ENCODE measurements around the gene INMT. TPM values are rescaled to one million over a fixed set of nuclear protein-coding genes. Genes with fewer than 3 reads are reported as not detected.
A peak's percentile ranks its signal among the peaks of the same experiment; 100 is the strongest.
"Not testable (repeated sequence)": the region's sequence is repeated elsewhere in the genome, so short reads cannot be mapped to it uniquely, and the experiment has no call there.

INMT gene
- 11.9 TPM for polyA plus RNA-seq (ENCODE audit: insufficient read length)

DNA sequence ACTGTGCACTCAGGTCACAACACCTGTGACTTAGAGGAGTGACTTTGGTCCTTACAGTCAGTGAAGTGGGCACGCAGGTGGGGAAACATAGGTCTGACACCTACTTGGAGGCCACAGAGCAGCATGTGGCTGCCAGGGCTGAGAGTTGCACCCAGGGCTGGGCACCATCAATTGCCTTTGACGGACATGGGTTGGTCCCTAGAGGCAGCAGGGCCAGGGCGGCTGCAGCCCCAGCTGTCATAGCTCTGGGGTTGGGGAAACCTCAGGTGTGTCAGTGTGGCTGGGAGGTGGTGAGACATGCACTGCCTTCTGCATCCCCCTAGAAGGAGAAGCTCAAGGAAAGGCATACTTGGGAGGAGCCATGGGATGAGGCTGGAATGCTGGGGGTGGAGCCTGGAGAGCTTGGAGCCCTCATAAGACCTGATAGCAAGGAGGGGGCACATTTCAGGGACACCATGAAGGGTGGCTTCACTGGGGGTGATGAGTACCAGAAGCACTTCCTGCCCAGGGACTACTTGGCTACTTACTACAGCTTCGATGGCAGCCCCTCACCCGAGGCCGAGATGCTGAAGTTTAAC, at the start of gene INMT:
INMT (plus strand) TSS at position 440 of the 578 bp plus-strand sequence; CDS start at position 456, 16 bp downstream.
- peak; percentile 51 for DNase-seq

DNA sequence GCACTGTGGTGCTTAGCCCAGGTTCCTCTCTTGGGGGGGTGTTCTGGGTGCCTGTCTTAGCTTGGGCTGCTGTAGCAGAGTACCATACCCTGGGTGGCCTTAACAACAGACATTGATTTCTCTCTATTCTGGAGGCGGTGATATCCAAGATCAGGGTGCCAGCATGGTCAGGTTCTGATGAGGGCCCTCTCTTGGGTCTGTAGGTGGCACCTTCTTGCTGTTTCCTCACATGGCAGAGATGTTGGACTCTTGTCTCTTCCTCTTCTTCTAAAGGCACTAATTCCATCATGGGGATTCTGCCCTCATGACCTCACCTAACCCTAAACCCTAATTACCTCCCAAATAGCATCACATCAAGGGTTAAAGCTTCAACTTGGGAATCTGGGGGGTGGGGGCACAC, 49.7 kb upstream of the INMT start:
- no peak for DNase-seq

DNA sequence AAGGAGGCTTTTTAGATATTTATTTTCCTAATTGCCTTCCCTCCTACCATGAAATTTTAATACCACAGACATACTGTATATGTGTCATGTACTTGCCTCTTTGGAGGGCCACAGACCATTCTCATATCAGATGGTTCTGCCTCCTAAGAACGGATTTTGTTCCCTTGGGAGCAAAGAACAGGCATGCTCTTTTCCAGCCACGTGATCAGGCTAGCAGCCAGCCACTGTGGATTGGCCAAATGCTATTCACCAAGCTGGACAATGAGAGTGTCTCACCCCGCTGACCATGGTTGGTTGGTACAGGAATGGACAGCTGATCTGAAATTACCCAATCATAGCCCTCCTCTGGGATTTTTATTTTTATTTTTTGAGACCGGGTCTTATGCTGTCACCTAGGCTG, 48.2 kb upstream of the INMT start:
- DNase-seq: no peak

DNA sequence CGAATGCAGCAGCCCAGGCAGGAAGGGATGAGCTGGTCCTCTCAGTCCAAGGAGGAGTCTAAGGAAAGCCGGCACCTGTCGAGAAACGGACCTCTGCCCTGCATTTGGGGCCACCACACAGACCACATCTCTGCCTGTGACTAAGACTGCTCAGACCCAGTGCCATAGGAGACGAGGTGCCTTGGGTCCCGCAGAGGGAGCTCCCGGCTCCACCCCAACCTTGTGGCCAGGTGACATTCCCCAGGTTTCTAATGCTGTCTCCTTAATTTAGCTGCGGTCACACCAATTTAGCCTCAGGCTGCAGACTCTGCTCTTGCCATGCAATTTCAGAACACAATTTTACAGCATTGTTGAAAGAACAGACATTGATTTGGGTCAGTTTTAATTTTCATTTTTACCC, 46.9 kb upstream of the INMT start:
- DNase-seq: no peak

DNA sequence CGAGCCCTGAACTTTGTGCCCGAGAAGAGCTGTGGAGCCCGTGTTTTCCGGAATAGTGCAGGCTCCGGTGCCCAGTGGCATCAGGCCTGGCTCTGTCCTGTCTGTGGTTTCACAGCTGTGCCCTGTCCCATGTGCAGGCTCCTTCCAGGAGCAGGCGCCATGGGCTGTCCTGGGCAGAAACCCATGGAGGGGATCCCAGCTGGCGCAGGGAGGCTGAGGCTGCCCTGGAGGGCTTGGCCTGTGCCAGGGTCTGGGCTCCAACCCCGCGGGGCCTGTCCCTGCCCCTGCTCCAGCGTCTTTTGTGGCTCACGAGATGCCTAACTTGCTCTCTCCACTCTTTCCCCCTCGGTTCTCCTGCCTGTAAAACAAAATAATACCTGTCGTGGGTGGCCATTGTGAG, 46.3 kb upstream of the INMT start:
- DNase-seq: no peak

DNA sequence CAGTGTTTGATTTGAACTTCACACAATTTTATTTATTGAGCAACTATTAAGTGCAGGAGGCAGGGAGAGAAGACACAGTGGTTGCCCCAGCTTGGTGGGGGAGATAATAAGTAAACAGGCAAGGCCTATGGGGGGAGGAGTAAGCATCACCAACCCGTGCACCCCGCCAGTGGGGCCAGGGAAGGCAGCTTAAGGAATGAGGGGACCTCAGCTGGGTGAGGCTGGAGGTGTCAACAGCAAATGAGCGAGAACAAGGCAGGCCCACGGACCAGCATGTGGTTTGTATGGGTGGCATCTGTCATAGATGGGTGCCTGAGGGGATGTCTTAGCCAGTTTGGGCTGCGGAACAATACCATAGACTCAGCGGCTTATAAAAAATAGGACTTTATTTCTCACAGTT, 45.6 kb upstream of the INMT start:
- DNase-seq: no peak

DNA sequence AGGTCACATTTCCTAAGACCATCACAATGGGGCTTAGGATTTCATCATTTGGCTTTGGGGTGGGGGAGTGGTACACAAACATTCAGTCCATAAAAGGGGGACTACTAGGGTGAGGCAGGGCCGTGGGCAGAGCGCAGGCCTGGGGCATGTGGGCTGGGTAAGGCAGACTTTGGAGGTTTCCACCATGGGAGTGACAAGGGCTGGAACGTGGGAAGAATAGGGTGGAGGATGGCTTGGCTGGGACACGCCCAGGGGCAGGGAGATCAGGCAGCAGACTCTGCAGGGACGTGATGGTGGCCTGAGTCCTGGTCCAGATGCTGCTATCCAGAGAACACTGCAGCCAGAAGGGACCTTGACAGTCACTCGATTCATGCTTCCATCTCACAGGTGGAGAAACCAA, 45.0 kb upstream of the INMT start:
- DNase-seq: no peak

DNA sequence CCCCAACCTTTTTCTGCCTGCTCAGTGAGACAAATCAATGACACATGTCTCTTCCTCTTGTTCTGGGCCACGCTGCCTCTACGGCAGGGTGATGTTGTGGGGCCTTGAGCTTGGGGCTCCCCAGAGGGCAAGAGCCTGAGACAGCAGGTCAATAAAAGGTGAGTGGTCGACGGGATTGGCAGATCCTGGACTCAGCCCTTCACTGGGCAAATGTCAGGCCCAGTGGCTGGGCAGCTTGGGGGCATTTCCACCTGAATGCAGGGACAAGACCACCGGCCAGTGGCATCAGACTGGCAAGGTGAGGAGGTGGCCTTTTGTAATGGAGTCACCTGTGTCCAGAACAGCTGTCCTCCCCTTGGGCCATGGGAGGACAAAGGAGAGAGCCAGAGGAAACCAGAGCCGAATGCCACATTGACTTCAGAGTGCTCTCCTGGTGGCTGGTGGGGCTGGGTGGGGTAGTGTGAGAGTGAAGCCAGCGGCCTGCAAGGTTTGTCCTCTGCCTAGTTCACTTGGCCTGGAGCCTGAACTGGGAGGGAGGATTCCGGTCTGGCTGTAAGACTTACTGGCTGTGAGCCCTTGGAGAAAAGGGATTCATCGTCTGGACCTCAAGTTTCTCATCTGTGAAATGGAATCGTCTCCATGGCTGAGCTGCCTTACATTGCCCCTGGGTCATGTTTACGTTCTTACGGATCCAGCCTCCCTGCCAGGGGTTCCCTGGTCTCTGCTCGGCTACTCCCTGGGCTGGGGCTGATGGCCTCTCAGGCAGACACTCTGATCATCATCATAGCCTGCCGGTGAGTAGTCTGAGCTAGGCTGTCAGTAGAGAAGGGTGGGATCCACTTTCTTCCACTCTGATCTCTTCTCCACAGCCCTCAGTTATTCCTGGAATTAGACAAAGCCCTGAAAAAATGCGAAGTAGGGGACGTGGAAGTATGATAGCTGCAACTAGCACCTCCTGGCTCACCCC, 44.3 kb upstream of the INMT start:
- DNase-seq: no peak

DNA sequence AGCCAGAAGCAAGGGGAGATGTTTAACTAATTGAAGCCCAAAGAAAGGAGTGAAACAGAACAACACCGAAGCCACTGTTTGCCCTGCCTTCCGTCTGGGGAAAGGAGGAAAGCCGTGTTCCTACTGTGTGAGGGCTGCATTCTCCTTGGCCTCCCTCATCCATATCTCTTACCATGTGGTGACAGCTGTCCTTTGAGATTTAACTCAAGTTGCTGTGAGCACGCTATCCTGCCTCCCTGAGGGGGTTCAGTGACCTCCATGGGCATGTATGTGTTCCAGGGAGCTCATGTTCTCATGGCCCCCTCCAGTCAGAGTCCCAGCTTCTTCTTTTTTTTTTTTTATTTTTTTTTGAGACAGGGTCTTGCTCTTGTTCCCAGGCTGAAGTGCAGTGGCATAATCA, 43.5 kb upstream of the INMT start:
- no peak for DNase-seq

DNA sequence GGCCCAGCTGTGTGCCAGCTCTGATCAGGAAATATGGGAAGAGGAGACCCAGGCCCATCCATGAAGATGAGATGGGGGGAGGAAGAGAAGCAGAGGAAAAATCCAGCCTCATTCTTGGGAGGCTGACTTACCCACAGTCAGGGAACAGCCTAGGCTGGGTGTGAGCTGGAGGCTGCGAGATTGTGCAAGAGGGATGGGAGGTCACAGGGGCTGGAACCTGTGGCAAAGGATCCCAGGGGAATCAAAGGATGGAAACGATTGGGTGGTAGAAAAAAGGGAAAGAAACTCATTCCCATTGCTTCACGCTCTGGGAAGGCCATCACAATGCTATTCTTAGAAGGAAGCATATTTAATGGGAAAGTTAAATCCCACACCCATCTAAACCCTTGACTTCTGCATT, 43.0 kb upstream of the INMT start:
- DNase-seq: no peak

DNA sequence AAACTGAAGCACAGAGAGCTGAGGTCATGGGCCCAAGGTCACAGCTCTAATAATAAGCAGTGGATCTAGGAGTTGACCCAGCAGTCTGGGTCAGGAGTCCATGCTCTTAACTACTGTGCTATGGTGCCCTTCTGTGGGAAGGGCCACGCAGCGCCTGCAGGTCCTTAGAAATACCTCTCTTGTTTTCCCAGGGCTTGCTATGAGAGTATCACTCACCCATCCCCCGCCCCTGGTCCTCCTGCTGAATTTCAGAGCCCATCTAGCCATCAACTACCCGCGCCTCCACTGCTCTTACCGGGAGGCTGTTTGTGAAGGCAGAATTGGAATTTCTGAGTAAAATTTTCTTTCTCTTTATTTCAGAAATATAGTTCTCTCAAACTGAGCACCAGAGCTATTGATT, 42.4 kb upstream of the INMT start:
- no peak for DNase-seq

DNA sequence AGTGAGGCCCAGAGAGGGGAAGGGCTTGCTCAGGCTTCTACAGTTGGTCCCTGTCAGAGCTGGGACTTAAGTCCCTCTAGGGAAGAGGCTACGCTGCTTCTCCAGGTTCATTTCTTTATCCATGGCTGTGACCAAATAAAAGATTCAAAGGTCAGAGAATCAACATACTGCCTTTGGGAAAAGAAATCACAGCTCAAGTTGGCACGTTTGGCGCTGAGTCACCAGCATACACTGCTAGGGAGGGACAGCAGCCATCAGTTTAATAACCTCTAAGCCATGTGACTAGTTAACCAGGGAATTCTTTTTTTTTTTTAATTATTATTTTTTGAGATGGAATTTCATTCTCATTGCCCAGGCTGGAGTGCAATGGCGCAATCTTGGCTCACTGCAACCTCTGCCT, 41.3 kb upstream of the INMT start:
- no peak for DNase-seq

DNA sequence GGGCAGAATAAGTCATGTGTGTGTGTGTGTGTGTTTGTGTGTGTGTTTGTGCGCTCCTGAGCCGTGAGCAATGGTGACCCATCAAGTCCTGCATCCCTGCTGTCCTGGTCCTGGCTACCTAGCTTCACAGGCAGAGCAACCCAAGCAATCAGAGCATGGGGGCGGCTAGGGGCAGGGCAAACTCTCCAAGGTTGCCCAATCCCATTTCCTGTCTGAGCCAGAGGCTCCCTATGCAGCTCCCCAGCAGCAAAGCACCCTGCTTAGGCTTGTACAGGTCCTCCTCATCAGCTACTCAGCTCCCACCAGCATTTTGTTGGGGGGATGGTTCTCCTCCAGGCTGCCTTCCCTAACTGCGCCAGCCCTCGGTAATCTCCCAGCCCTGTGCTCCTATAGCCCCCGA, 38.5 kb upstream of the INMT start:
- no peak for DNase-seq

DNA sequence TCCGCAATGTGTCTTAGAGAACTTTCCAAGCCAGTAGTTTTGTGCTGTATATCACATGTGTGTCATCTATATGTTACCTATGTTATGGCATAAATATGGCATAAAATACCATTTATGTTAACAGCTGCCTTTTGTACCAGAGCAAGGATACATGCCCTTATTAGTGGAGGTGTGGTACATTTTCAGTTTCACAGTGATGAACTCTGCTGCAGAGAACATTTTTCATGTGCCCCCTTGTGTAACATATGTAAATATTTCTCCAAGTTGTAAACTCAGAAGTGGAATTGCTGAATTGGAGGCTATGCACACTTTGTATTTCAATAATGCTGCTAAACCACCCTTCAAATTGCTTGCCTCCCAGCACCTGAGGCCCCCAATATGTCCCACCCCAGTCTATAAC, 37.8 kb upstream of the INMT start:
- DNase-seq: no peak

DNA sequence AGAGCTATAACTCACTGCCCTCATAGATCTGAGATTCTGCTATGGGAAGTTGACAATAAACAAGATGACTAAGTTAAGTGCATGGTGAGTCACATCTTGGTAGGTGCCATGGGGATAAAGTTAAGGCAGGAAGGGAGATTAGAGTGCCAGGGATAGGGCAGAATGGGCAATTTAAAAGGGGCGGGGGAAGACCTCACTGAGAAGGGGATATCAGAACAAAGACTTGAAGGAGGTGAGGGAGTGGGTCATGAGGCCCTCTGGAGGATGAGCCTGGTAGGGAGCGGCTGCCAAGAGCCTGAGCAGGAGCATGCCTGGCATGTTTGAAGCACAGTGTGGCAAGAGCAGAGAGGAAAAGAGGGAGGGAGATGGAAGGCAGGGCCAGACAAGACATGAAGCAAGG, 34.8 kb upstream of the INMT start:
- no peak for DNase-seq

DNA sequence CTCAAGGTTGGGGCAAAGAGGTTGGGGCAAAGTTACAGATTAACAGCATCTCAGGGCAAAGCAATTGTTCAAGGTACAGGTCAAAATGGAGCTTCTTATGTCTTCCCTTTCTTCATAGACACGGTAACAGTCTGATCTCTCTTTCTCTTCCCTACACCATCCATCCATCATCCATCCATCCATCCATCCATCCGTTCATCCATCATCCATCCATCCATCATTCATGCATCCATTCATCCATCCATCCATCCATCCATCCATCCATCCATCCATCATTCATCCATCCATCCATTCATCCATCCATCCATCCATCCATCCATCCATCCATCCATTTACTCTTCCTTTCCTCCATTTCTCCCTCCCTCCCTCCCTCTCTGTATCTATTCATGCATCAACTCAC, 32.5 kb upstream of the INMT start:
- not testable (repeated sequence) for DNase-seq

DNA sequence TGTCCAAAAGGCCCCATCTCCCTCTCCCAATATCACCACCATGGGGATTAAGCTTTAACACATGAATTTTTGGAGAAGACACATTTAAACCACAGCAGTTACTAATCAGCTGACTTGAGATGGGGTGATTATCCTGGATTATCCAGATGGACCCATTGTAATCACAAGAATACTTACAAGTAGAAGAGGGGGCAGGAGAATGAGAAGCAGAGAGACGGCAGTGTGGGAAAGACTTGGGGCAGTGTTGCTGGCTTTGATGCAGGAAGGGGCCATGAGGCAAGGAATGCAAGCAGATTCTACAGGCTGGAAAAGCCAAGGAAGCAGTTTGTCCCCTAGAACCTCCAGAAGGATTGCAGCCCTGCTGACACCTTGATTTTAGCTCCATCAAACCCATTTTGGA, 30.7 kb upstream of the INMT start:
- DNase-seq: no peak

DNA sequence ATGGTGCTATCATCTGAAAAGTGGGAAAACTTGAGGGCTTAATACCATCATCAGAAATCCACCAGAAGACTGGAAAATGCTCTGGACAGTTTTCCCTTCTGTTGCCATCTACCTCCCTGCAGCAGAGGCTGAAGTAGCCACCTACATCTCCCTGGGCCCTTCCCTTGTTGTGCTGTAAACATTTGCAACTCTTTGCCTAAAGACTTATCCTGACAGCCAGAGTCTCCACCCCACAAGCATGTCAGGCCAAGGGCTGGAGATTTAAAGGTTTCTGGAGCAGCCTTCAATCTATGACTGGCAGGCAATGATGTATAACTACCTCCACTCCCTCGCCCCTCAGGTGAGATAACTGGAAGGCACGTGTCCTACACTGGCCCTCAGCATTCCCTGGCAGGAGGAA, 29.7 kb upstream of the INMT start:
- no peak for DNase-seq

DNA sequence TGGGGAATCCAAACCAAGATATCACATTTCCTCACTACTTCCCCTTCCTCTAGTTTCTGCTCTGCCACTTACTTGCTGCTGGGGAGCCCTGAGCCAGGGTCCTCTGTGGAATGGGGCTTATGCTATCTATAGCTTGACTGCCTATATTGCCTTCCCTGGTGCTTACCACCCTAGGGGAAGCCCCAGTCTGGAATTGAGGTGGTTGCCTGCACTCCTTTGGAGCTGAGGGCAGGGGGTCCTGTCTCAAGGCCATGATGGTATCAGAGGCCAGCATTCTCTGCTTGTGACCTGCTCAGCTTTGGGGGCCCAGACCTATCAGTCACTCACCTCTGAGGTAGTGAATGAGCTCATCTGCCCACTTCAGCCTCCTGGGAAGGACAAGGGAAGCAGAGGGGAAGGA, 29.3 kb upstream of the INMT start:
- DNase-seq: no peak

DNA sequence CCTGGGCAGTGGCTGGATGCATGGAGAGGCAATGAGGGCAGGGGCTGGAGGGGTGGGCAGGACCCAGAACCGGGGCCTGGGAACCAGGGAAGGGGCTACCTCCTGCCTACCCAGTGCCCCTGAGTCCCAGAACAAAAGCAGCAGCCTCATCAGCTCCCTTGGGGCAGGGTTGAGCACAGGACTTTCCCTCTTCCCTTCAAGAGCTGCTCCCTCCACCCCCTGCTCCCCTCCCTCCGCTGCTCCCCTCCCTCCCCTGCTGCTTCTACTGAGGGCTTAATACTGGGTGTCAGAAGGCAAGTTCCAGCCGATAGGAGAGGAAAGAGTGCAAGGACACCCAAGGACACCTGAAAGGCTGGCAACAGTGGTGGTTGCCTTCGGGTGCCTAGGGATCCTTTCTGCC, 28.2 kb upstream of the INMT start:
- no peak for DNase-seq

DNA sequence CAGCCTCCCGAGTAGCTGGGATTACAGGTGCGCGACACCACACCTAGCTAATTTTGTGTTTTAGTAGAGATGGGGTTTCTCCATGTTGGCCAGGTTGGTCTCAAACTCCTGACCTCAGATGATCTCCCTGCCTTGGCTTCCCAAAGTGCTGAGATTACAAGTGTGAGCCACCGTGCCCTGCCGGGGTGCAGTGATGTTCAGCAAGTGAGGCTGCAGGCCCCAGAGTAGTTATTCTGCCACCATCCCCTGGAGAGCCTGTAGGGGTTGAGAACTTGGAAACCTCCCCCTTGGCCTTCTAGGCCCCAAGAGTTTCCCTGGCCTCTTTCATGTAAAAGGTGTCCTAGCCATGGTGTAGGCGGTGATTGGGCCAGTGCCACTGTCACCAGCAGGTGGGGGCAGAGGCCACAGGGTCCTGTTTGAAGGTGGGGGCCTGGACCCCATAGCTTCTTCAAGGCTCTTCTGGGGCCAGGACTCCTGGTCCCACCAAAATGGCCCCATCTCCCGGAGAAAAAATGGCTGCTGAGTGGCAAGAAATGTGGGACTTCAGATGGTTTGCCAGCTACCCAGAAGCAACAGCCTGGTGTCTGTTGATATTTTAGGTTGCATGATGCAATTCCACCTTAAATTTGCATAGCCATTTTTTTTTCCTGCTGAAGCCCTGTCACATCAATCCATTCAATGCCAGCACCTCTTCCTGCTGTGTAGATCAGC, 25.5 kb upstream of the INMT start:
- DNase-seq: no peak

DNA sequence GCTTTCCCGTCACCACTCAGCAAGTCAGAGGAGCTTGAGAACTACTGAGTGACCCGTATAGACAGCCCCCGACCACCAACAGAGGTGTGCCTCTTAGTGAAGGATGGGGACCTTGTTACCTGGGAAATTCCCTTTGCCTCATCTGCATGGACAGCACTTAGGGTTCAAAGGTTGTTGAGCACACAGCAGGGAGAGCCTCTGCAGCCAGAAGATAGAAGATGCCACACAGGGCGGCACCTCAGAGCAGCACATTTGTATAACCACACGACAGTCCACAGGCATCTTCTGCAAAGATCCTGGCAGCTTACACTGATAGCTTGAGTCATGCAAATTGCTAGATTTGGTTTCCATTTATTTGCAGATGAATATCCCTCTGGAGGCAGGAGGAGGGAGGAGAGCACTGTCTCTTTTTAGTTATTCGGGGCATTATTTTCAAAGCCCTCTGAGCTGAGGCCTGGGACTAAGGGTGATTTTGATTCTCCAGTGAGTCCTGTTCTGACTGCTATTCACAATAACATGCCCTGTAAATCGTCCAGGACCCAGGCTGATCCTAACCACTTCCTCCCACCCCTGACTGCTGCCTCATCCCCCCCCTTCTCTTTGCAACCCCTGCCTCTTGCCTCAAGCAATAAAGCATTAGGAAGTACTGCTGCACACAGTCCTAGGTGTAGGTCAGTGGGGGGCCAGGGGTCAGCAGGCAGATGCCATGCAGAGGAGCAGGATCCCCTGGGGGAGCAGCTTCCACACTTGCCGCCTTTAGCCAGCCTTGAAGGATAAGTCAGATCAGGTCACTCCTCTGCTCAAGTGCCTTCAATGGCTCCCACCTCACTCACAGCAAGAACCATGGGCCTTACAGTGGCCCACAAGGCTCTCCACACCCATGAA, 24.6 kb upstream of the INMT start:
- no peak for DNase-seq
